Ishikawa (cell line): ENCODE data around the gene SPTAN1.

Source experiments
- CREB1 ChIP-seq: IDR thresholded peaks from 2 replicates; pipeline ENCODE4 v1.6.1; 2012; ENCODE audit warnings: low read depth
- EP300 ChIP-seq: IDR thresholded peaks from 2 replicates; pipeline ENCODE4 v1.6.1; 2012; ENCODE audit warnings: borderline replicate concordance
- FOXM1 ChIP-seq: IDR thresholded peaks from 2 replicates; pipeline ENCODE4 v1.6.1; 2012; ENCODE audit warnings: low read depth, borderline replicate concordance
- RAD21 ChIP-seq: IDR thresholded peaks from 2 replicates; pipeline ENCODE4 v1.6.1; 2012; ENCODE audit warnings: low read depth
- TAF1 ChIP-seq: IDR thresholded peaks from 2 replicates; pipeline ENCODE4 v1.6.1; 2012; ENCODE audit warnings: low read depth, mild to moderate bottlenecking
- TEAD4 ChIP-seq: IDR thresholded peaks from 2 replicates; pipeline ENCODE4 v1.6.1; 2012
- YY1 ChIP-seq: IDR thresholded peaks from 2 replicates; pipeline ENCODE4 v1.6.1; 2012; ENCODE audit warnings: low read depth
- TF ChIP-seq, protein P1 (sequence below): IDR thresholded peaks from 2 replicates; pipeline ENCODE4 v1.6.1; 2012; ENCODE audit warnings: low read depth, mild to moderate bottlenecking
- TF ChIP-seq, protein P2 (sequence below): IDR thresholded peaks from 2 replicates; pipeline ENCODE4 v1.6.1; 2012

DNA sequence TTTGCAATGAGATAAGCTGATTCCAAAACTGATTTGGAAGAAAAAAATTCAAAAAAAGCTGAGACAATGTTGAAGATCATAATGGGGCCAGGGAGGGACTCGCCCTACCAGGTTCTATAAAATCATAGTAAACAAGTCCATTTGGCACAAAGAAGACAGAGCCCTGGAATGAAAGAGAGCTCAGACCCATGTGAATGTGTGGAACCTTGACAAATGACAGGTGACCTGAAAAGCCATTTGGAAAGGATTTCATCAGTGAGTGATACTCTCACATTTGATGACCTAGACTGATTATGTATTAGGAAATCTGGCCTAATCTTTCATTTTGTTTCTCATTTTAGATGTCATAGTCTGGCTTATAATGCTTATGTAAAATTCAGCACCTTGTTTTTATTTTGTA, 26.8 kb downstream of the SPTAN1 start:
- TF ChIP-seq EP300 (no peak), TEAD4 (no peak), YY1 (no peak), TAF1 (no peak), CREB1 (no peak), RAD21 (no peak), FOXM1 (no peak)
- TF ChIP-seq, protein P1, sequence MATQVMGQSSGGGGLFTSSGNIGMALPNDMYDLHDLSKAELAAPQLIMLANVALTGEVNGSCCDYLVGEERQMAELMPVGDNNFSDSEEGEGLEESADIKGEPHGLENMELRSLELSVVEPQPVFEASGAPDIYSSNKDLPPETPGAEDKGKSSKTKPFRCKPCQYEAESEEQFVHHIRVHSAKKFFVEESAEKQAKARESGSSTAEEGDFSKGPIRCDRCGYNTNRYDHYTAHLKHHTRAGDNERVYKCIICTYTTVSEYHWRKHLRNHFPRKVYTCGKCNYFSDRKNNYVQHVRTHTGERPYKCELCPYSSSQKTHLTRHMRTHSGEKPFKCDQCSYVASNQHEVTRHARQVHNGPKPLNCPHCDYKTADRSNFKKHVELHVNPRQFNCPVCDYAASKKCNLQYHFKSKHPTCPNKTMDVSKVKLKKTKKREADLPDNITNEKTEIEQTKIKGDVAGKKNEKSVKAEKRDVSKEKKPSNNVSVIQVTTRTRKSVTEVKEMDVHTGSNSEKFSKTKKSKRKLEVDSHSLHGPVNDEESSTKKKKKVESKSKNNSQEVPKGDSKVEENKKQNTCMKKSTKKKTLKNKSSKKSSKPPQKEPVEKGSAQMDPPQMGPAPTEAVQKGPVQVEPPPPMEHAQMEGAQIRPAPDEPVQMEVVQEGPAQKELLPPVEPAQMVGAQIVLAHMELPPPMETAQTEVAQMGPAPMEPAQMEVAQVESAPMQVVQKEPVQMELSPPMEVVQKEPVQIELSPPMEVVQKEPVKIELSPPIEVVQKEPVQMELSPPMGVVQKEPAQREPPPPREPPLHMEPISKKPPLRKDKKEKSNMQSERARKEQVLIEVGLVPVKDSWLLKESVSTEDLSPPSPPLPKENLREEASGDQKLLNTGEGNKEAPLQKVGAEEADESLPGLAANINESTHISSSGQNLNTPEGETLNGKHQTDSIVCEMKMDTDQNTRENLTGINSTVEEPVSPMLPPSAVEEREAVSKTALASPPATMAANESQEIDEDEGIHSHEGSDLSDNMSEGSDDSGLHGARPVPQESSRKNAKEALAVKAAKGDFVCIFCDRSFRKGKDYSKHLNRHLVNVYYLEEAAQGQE: no peak
- TF ChIP-seq, protein P2, sequence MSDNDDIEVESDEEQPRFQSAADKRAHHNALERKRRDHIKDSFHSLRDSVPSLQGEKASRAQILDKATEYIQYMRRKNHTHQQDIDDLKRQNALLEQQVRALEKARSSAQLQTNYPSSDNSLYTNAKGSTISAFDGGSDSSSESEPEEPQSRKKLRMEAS: no peak
